RCC 7860 (cell line): ENCODE measurements around the gene TMEM127.

Source experiments
- DNase-seq: peaks from one replicate; pipeline ENCODE4 v3.0.0-alpha.2; 2015; ENCODE audit warnings: low spot score
- FAIRE-seq: peaks from 2 replicates; lab custom pipeline; 2012; peaks lifted over from hg19 to GRCh38; lab: Jason Lieb, UNC

Gene TMEM127

GRCh38 chr2:96208143-96209010 lies 57.4 kb downstream of the TMEM127 start, which contains the start of gene STARD7:
TSS of gene STARD7 (minus strand) at chr2:96208827. CDS start at chr2:96208434, 393 bp downstream.
- DNase-seq = peak; percentile 94
- FAIRE-seq = peak; percentile 53

GRCh38 chr2:96207774-96208142 lies 58.0 kb downstream of the TMEM127 start:
- DNase-seq = no peak

GRCh38 chr2:96207073-96207773 lies 58.6 kb downstream of the TMEM127 start:
- FAIRE-seq = no peak
- DNase-seq = no peak

More at GRCh38 chr2:96207774-96208142, 58.0 kb downstream of the TMEM127 start:
- no peak for FAIRE-seq

GRCh38 chr2:96205888-96206287 lies 59.9 kb downstream of the TMEM127 start:
- FAIRE-seq (no peak), DNase-seq (no peak)

- no peak for FAIRE-seq
These were observed 60.8 kb downstream of the TMEM127 start for GRCh38 chr2:96204836-96205624.

GRCh38 chr2:96203130-96204028 lies 62.4 kb downstream of the TMEM127 start:
- no peak for DNase-seq

More at GRCh38 chr2:96204836-96205624, 60.8 kb downstream of the TMEM127 start:
- no peak for DNase-seq

GRCh38 chr2:96202152-96202854 lies 63.5 kb downstream of the TMEM127 start:
- no peak for FAIRE-seq
- no peak for DNase-seq

More at GRCh38 chr2:96203130-96204028, 62.4 kb downstream of the TMEM127 start:
- no peak for FAIRE-seq

GRCh38 chr2:96201338-96201737 lies 64.5 kb downstream of the TMEM127 start:
- no peak for FAIRE-seq
- DNase-seq = no peak

- DNase-seq (no peak), FAIRE-seq (no peak)
These were observed 66.9 kb downstream of the TMEM127 start for GRCh38 chr2:96198921-96199320.
